Activated T-helper 1 cell treated with anti-CD3 and anti-CD28 coated beads, Interleukin-2, amount 50 U/mL, for 16 hours (primary cell): ENCODE results near the gene BNIP5.

Experiments used
- DNase-seq, 2 donors: peaks; one replicate each; pipeline ENCODE4 v3.0.0-alpha.2; 2020; ENCODE audit warnings: low read depth in 1 of 2, low spot score in 1 of 2

Gene BNIP5

GRCh38 chr6:36336779-36337241 lies at the start of gene BNIP5:
Gene BNIP5 (minus strand): TSS chr6:36336888. CDS start chr6:36330690, 6,198 bp downstream.
- no peak for DNase-seq

GRCh38 chr6:36384095-36384494 lies 47.4 kb upstream of the BNIP5 start:
- no peak for DNase-seq

GRCh38 chr6:36383606-36384005 lies 46.9 kb upstream of the BNIP5 start:
- no peak for DNase-seq

GRCh38 chr6:36382976-36383375 lies 46.3 kb upstream of the BNIP5 start:
- DNase-seq, result no peak

- DNase-seq, result no peak
These were observed 45.1 kb upstream of the BNIP5 start for GRCh38 chr6:36381502-36382389.

GRCh38 chr6:36380166-36380565 lies 43.5 kb upstream of the BNIP5 start:
- DNase-seq, result no peak

- DNase-seq, result no peak
These were observed 42.2 kb upstream of the BNIP5 start for GRCh38 chr6:36378936-36379335.

- no peak for DNase-seq
These were observed 41.7 kb upstream of the BNIP5 start for GRCh38 chr6:36378243-36378920.

- no peak for DNase-seq
These were observed 40.9 kb upstream of the BNIP5 start for GRCh38 chr6:36377594-36377993.

- no peak for DNase-seq
These were observed 40.1 kb upstream of the BNIP5 start for GRCh38 chr6:36376742-36377141.

- DNase-seq, result no peak
These were observed 39.5 kb upstream of the BNIP5 start for GRCh38 chr6:36376183-36376582.

- no peak for DNase-seq
These were observed 39.0 kb upstream of the BNIP5 start for GRCh38 chr6:36375644-36376155.

- DNase-seq, result no peak
These were observed 38.3 kb upstream of the BNIP5 start for GRCh38 chr6:36374972-36375371.

- no peak for DNase-seq
These were observed 37.5 kb upstream of the BNIP5 start for GRCh38 chr6:36374194-36374593.

- no peak for DNase-seq
These were observed 36.8 kb upstream of the BNIP5 start for GRCh38 chr6:36373368-36374019.

- DNase-seq, result no peak
These were observed 35.4 kb upstream of the BNIP5 start for GRCh38 chr6:36372088-36372487.

GRCh38 chr6:36371211-36371610 lies 34.5 kb upstream of the BNIP5 start:
- DNase-seq, result no peak

GRCh38 chr6:36370638-36371037 lies 34.0 kb upstream of the BNIP5 start:
- no peak for DNase-seq

- no peak for DNase-seq
These were observed 32.5 kb upstream of the BNIP5 start for GRCh38 chr6:36368921-36369865.

GRCh38 chr6:36368421-36368820 lies 31.7 kb upstream of the BNIP5 start:
- no peak for DNase-seq
